ENCODE results near the gene GABRB1. TPM values are rescaled to one million over a fixed set of nuclear protein-coding genes. Genes with fewer than 3 reads are reported as not detected.

GABRB1 gene
- total and polyA plus RNA-seq, 12 donors: 0.22 to 0.69 (median 0.48) TPM; not detected in 8

- Histone ChIP-seq H3K36me3 (replicated peaks in 1 of 2) (no peaks in the 10 kb centered on the region), H3K4me3 (no peak overlapping the region), H3K4me1 (replicated peaks in 1 of 2) (no peaks in the 10 kb centered on the region), H3K27me3 (no peaks in the 10 kb centered on the region), H3K9me3 (replicated peaks in 1 of 3) (no peaks in the 10 kb centered on the region), H3K27ac (no peak overlapping the region)
- intact Hi-C loops (cut with DNase I): no loop called here
- 66 to 71% (median 69%) methylated on average over 2 of the region's 2 CpGs for WGBS, 4 donors
- TF ChIP-seq CTCF (IDR thresholded peaks at IDR 0.05): no peak
- no peak for TF ChIP-seq POLR2A (IDR thresholded peaks at IDR 0.05)
- DNase-seq: no peak
These were observed 156.2 kb downstream of the GABRB1 start for GRCh38 chr4:47187608-47188007.

GRCh38 chr4:47193179-47193578, 161.8 kb downstream of the GABRB1 start:
- H3K9me3 ChIP-seq (replicated peaks in 1 of 3): no peaks in the 10 kb centered on the region
- 54 to 73% (median 62%) methylated on average over 4 to 6 of the region's 6 CpGs for WGBS, 4 donors
- no peak for TF ChIP-seq POLR2A (IDR thresholded peaks at IDR 0.05)
- H3K27me3 ChIP-seq: no peaks in the 10 kb centered on the region
- no peaks in the 10 kb centered on the region for H3K4me1 ChIP-seq (replicated peaks in 1 of 2)
- no peak overlapping the region for H3K27ac ChIP-seq
- intact Hi-C loops (cut with DNase I): no loop called here
- H3K4me3 ChIP-seq: no peak overlapping the region
- H3K36me3 ChIP-seq (replicated peaks in 1 of 2): no peaks in the 10 kb centered on the region
- no peak for DNase-seq

- TF ChIP-seq POLR2A (IDR thresholded peaks at IDR 0.05): no peak
- TF ChIP-seq CTCF (IDR thresholded peaks at IDR 0.05): no peak
- Histone ChIP-seq H3K4me3 (no peak overlapping the region), H3K4me1 (replicated peaks in 1 of 2) (no peaks in the 10 kb centered on the region), H3K27ac (no peak overlapping the region), H3K27me3 (no peaks in the 10 kb centered on the region), H3K9me3 (replicated peaks in 1 of 3) (no peaks in the 10 kb centered on the region), H3K36me3 (replicated peaks in 1 of 2) (no peaks in the 10 kb centered on the region)
- DNase-seq: no peak
- intact Hi-C loops (cut with DNase I): no loop called here
- WGBS, 4 donors: 49 to 62% (median 57%) methylated on average over 4 of the region's 4 CpGs
These were observed 162.8 kb downstream of the GABRB1 start for GRCh38 chr4:47194036-47194737.

GRCh38 chr4:47195706-47196105, 164.3 kb downstream of the GABRB1 start:
- Histone ChIP-seq H3K36me3 (replicated peaks in 1 of 2) (no peaks in the 10 kb centered on the region), H3K4me3 (no peak overlapping the region), H3K4me1 (replicated peaks in 1 of 2) (no peaks in the 10 kb centered on the region), H3K9me3 (replicated peaks in 1 of 3) (no peaks in the 10 kb centered on the region), H3K27ac (no peak overlapping the region), H3K27me3 (no peaks in the 10 kb centered on the region)
- no peak for TF ChIP-seq POLR2A (IDR thresholded peaks at IDR 0.05)
- no peak for TF ChIP-seq CTCF (IDR thresholded peaks at IDR 0.05)
- no peak for DNase-seq
- intact Hi-C loops (cut with DNase I): no loop called here

- no peak overlapping the region for H3K4me3 ChIP-seq
These were observed 167.4 kb downstream of the GABRB1 start for GRCh38 chr4:47198791-47199190.

More at GRCh38 chr4:47198791-47199190, 167.4 kb downstream of the GABRB1 start:
- Histone ChIP-seq H3K27ac (no peak overlapping the region), H3K27me3 (no peaks in the 10 kb centered on the region), H3K9me3 (replicated peaks in 1 of 3) (no peaks in the 10 kb centered on the region), H3K36me3 (replicated peaks in 1 of 2) (no peaks in the 10 kb centered on the region), H3K4me1 (replicated peaks in 1 of 2) (no peaks in the 10 kb centered on the region)
- TF ChIP-seq CTCF (IDR thresholded peaks at IDR 0.05) (no peak), POLR2A (IDR thresholded peaks at IDR 0.05) (no peak)
- 59 to 62% (median 61%) methylated on average over 5 of the region's 5 CpGs for WGBS, 4 donors
- no peak for DNase-seq
- intact Hi-C loops (cut with DNase I): no loop called here

All from adrenal gland (tissue), 12 donors.